Measurements from ENCODE around the gene SCP2.

- no peak for TF ChIP-seq POLR2A (IDR thresholded peaks at IDR 0.05)
- TF ChIP-seq, protein P1, sequence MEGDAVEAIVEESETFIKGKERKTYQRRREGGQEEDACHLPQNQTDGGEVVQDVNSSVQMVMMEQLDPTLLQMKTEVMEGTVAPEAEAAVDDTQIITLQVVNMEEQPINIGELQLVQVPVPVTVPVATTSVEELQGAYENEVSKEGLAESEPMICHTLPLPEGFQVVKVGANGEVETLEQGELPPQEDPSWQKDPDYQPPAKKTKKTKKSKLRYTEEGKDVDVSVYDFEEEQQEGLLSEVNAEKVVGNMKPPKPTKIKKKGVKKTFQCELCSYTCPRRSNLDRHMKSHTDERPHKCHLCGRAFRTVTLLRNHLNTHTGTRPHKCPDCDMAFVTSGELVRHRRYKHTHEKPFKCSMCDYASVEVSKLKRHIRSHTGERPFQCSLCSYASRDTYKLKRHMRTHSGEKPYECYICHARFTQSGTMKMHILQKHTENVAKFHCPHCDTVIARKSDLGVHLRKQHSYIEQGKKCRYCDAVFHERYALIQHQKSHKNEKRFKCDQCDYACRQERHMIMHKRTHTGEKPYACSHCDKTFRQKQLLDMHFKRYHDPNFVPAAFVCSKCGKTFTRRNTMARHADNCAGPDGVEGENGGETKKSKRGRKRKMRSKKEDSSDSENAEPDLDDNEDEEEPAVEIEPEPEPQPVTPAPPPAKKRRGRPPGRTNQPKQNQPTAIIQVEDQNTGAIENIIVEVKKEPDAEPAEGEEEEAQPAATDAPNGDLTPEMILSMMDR (IDR thresholded peaks at IDR 0.05) = no peak
Measured at GRCh38 chr1:53073868-53074311, 146.8 kb downstream of the SCP2 start.

All from right lobe of liver (tissue), 4 donors.